Mucosa of rectum (tissue), 2 donors: Measurements from ENCODE around the gene IER2.

ENCODE experiments used
- H3K27ac ChIP-seq, 2 donors: one replicate each; pipeline ENCODE4 v1.7.0; 2013; ENCODE audit warnings: inconsistent platforms in 2 of 2, low read depth in 2 of 2, low read length in 2 of 2
- H3K27me3 ChIP-seq, 2 donors: one replicate each; pipeline ENCODE4 v1.7.0; 2013; ENCODE audit warnings: low read length in 2 of 2; ENCODE audit not compliant: control insufficient read depth in 2 of 2, insufficient read depth in 2 of 2
- H3K36me3 ChIP-seq, 2 donors: one replicate each; pipeline ENCODE4 v1.7.0; 2013; ENCODE audit warnings: low read length in 2 of 2; ENCODE audit not compliant: control insufficient read depth in 2 of 2, insufficient read depth in 2 of 2
- H3K4me1 ChIP-seq, 2 donors: one replicate each; pipeline ENCODE4 v1.7.0; 2013; ENCODE audit warnings: low read length in 2 of 2, mild to moderate bottlenecking in 1 of 2; ENCODE audit not compliant: control insufficient read depth in 2 of 2, insufficient read depth in 2 of 2
- H3K4me3 ChIP-seq, 2 donors: one replicate each; pipeline ENCODE4 v1.7.0; 2013; ENCODE audit warnings: low read length in 2 of 2
- H3K9ac ChIP-seq, 2 donors: one replicate each; pipeline ENCODE4 v1.7.0; 2013; ENCODE audit warnings: low read length in 2 of 2, low read depth in 1 of 2, mild to moderate bottlenecking in 1 of 2
- H3K9me3 ChIP-seq, 2 donors: one replicate each; pipeline ENCODE4 v1.7.0; 2013; ENCODE audit warnings: low read length in 2 of 2; ENCODE audit not compliant: control insufficient read depth in 2 of 2
- donor health status: healthy.
- donor health status: Normal muscosa, but diverticular disease.

Gene IER2, protein sequence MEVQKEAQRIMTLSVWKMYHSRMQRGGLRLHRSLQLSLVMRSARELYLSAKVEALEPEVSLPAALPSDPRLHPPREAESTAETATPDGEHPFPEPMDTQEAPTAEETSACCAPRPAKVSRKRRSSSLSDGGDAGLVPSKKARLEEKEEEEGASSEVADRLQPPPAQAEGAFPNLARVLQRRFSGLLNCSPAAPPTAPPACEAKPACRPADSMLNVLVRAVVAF

GRCh38 chr19:13150187-13150930, at the start of gene IER2, which contains the start of gene STX10:
TSS of gene IER2 (plus strand) at chr19:13150411. CDS start at chr19:13153187, 2,776 bp downstream.
TSS of gene STX10 (minus strand) at chr19:13150375. CDS start at chr19:13150173, 202 bp downstream.
- Histone ChIP-seq H3K27ac (peak within 1 kb of the TSS; percentile 94 to 98), H3K36me3 (peaks cover 0 to under 1% of the 10 kb centered on the region in 2 donors), H3K9ac (peak within 1 kb of the TSS; percentile 98 to 100), H3K9me3 (no peaks in the 10 kb centered on the region), H3K4me3 (peak within 1 kb of the TSS; percentile 81 to 89), H3K4me1 (peaks cover 14 to 18% of the 10 kb centered on the region in 2 donors), H3K27me3 (no peaks in the 10 kb centered on the region)

GRCh38 chr19:13100841-13101589, 49.2 kb upstream of the IER2 start:
- Histone ChIP-seq H3K4me3 (peak overlapping the region in 1 of 2 donors; percentile 69), H3K4me1 (peaks cover 18 to 27% of the 10 kb centered on the region in 2 donors), H3K9ac (no peak overlapping the region), H3K36me3 (no peaks in the 10 kb centered on the region), H3K9me3 (no peaks in the 10 kb centered on the region), H3K27ac (no peak overlapping the region), H3K27me3 (no peaks in the 10 kb centered on the region)

DNA sequence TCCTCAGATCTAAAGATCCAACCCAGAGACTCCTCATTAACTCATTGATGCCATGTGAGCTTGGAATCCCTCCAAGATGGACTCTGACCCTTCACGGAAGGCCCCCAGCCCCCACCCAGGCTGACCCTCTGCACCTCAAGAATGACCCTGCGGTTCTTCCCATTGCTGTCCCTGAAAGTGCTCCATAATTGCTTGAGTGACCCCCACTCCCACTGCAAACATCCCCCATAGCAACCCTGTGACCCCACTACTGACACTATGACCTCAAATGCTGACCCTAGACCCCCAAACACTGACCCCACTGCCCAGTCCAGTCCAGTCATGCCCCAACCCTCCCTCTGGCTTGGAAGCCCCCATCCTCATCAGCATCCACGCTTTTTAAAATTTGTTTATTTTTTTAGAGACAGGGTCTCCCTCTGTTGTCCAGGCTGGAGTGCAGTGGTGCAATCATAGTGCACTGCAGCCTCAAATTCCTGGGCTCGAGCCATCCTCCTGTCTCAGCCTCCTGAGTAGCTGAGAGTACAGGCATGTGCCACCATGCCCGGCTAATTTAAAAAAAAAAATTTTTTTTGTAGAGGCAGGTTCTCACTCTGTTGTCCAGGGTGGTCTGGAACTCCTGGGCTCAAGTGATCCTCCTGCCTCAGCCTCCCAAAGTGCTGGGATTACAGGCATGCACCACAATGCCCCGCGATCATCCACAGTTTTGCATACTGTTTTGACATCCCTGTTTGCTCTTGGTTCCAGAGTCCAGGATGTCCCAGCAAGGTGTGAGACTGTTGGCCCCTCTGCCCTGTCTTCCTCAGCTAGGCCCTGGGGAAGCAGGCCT, 48.4 kb upstream of the IER2 start:
- Histone ChIP-seq H3K4me1 (peaks cover 18 to 27% of the 10 kb centered on the region in 2 donors), H3K27ac (peak overlapping the region; percentile 66 to 77), H3K9ac (peak overlapping the region; percentile 10 to 65), H3K27me3 (no peaks in the 10 kb centered on the region), H3K9me3 (no peaks in the 10 kb centered on the region), H3K36me3 (no peaks in the 10 kb centered on the region), H3K4me3 (peak overlapping the region; percentile 50 to 69)

- Histone ChIP-seq H3K36me3 (peaks cover under 1% of the 10 kb centered on the region in 2 donors), H3K27me3 (no peaks in the 10 kb centered on the region), H3K4me1 (peaks cover 18 to 27% of the 10 kb centered on the region in 2 donors), H3K9ac (peak overlapping the region; percentile 10 to 65), H3K4me3 (peak overlapping the region; percentile 50 to 69), H3K9me3 (no peaks in the 10 kb centered on the region), H3K27ac (peak overlapping the region; percentile 66 to 77)
Observed at GRCh38 chr19:13102416-13102665, 47.9 kb upstream of the IER2 start.

DNA sequence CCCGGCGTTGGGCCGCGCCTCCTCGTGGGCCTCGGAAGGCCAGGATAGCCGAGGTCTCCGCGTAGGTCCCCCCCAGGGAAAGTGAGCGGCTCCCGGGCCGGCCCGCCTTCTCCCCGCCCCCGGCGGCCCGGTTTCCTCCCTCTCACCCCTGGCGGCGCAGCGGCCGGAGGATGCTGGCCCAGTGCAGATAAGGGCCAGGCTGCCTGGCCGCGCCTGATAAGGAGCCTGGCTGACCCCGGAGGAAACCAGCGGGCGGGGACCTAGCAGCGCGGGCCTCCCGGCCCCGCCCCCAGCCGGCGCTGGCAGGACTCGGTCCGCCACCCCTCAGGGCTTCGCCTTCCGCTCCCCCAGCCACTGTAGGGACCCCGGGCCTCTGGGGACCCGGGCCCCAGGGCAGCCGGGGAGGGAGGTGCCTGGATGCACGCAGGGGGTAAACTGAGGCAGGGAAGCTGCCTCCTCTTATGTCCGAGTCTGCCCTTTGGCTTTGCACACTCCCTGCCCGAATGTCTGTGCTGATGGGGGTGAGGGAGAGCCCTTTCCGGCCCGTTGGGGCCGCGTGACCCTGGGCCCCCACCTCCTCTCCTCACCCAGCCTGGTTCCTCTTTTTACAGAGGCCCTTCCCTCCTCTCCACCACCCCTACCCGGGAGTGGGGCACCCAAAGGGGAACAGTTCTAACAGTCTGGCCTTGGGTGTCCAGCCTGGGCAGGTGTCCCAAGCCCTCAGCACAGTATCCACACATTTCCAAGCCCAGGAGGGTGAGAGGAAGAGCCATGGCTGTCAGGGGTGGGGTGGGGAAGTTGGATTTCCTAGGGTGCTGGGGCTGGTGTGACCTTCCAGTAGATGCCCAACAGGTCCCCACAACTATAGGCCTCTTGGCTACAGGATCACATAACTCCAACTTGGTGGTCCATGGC, 47.3 kb upstream of the IER2 start, which contains the start of gene LYL1:
Gene LYL1 (minus strand): TSS at position 193 of the 915 bp plus-strand sequence. CDS start 1,687 bp downstream, outside the sequence.
- Histone ChIP-seq H3K4me1 (peaks cover 18 to 27% of the 10 kb centered on the region in 2 donors), H3K27ac (peak within 1 kb of the TSS; percentile 66 to 77), H3K27me3 (no peaks in the 10 kb centered on the region), H3K9me3 (no peaks in the 10 kb centered on the region), H3K9ac (peak within 1 kb of the TSS; percentile 10 to 65), H3K36me3 (peaks cover 4 to 5% of the 10 kb centered on the region in 2 donors), H3K4me3 (peak within 1 kb of the TSS; percentile 50 to 69)

DNA sequence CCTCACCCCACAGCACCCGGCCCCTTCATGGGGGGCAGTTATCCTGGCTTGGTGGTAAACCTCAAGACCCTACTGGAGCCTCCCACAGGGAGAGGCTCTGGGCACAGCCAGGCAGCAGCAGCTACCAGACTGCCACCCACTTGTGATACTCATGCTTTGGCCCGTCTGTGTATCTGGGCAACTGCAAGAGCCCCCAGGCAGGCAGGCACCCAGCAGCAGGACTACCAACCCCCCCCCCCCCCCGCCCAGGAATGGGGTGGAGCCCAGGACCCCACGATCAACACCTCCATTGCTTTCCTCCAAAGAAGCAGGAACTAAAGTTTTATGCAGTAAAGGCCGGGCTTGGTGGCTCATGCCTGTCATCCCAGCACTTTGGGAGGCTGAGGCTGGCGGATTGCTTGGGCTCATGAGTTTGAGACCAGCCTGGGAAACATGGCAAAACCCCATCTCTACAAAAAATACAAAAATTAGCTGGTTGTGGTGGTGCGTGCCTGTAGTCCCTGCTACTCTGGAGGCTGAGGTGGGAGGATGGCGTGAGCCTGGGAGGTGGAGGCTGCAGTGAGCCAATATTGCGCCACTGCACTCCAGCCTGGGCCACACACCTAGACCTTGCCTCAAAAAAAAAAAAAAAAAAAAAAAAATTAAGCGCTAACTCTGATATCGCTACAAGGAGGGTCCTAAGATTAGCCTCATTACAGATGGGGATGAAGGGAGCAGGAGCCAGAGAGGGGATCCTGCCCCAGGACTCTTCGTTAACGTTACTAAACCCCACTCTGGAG, 46.4 kb upstream of the IER2 start:
- peaks cover 4 to 5% of the 10 kb centered on the region in 2 donors for H3K36me3 ChIP-seq
- H3K27me3 ChIP-seq, result no peaks in the 10 kb centered on the region
- H3K27ac ChIP-seq, result peak overlapping the region; percentile 66 to 84
- H3K9me3 ChIP-seq, result no peaks in the 10 kb centered on the region
- peak overlapping the region in 1 of 2 donors; percentile 14 for H3K9ac ChIP-seq
- H3K4me1 ChIP-seq, result peaks cover 18 to 25% of the 10 kb centered on the region in 2 donors
- peak overlapping the region; percentile 45 to 73 for H3K4me3 ChIP-seq

DNA sequence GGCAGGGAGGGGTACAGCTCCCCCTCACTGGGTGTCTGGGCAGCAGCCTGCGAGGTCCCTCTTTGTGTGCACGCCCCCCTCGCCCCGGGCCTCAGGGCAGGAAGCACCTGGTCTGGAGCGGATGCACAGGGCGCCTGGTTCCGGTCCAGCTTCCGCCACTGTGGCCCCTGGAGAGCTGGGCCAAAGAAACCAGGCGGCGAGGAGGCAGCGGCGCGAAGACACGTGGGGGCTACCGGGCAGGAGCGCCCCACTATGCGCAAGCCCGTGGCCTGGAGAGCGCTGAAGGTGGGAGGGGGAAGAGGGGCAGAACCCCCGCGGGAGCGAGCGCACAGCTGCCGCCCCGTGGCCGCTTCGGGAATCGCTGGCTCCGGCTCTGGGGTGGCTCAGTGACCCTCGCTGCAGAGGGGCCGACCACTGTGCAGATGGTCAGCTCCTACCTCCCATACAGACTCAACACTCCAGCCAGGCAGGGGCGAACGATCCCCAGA, 45.8 kb upstream of the IER2 start:
- H3K9ac ChIP-seq, result peak overlapping the region; percentile 37 to 68
- peak overlapping the region; percentile 63 to 84 for H3K27ac ChIP-seq
- H3K4me1 ChIP-seq, result peaks cover 14 to 18% of the 10 kb centered on the region in 2 donors
- peak overlapping the region; percentile 45 to 73 for H3K4me3 ChIP-seq
- no peaks in the 10 kb centered on the region for H3K9me3 ChIP-seq
- H3K27me3 ChIP-seq, result no peaks in the 10 kb centered on the region
- peaks cover 4 to 6% of the 10 kb centered on the region in 2 donors for H3K36me3 ChIP-seq

GRCh38 chr19:13104848-13105711, 45.1 kb upstream of the IER2 start:
- H3K4me1 ChIP-seq, result peaks cover 9 to 11% of the 10 kb centered on the region in 2 donors

More at GRCh38 chr19:13104848-13105711, 45.1 kb upstream of the IER2 start:
- H3K36me3 ChIP-seq, result peaks cover 9 to 12% of the 10 kb centered on the region in 2 donors
- no peaks in the 10 kb centered on the region for H3K9me3 ChIP-seq
- H3K27ac ChIP-seq, result peak overlapping the region; percentile 63 to 84
- peak overlapping the region; percentile 45 to 73 for H3K4me3 ChIP-seq
- peak overlapping the region; percentile 37 to 68 for H3K9ac ChIP-seq
- no peaks in the 10 kb centered on the region for H3K27me3 ChIP-seq
